NCI-H69 (cell line): ENCODE data around the gene GJD2.

ENCODE experiments used
- DNase-seq: peaks from one replicate; lab custom pipeline; 2025; lab: John Stamatoyannopoulos, UW

The GJD2 gene

DNA sequence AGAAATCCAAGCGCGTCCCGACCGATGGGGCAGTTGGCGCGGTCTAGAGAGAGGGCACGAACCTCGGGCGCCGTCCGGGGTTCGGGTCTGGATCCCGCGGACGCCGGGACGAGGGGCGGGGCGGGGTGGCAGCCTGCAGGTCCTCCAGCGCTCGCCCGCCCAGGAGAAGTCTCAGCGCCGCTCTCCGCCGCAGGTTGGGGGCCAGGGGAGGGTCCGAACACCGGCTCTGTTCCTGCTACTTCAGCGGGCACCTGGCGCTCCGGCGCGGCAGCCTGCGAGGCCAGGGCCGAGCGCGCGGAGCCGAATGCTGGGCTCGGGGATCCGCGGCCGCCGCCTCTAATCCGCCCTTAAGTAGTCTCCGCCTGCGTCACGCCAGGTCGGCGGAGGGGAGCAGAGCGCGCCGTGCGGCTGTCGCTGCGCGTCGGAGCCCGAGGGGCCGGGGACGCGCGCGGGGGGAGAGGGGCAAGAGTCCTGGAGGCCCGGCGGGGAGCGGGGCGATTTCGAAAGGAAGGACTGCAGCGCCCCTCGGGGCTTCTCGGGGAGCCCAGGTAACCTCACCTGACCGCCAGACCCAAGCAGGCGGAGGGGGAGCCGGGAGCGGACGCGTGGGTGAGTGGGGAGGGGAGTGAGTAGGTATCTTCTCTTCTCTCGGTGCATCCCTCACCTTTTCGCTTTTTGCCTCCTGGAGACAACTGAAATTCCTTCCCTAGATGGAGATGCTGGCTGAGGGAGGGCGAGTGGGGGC lies at the start of gene GJD2:
Gene GJD2 (minus strand): TSS at position 325 of the 745 bp plus-strand sequence. CDS start 510 bp downstream, outside the sequence.
- DNase-seq = peak; percentile 85

DNA sequence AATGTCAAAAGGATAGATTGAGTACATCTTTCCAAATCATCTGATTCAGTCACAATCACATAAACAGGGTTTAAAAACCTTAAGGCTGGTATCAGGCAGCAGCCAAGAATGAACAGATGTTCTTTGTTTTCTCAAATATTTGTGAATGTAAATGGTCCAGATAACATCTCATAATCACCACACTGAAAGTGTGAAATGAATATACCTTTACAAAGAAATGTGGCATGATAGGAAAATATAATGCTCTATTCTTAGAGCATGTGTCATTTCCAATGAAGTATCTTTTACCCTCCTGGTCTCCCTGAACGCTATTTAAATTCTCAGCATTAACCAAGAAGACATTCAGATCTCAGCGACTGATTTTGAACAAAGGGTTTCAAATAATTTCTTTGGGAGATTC lies 49.3 kb upstream of the GJD2 start:
- DNase-seq = peak; percentile 86

DNA sequence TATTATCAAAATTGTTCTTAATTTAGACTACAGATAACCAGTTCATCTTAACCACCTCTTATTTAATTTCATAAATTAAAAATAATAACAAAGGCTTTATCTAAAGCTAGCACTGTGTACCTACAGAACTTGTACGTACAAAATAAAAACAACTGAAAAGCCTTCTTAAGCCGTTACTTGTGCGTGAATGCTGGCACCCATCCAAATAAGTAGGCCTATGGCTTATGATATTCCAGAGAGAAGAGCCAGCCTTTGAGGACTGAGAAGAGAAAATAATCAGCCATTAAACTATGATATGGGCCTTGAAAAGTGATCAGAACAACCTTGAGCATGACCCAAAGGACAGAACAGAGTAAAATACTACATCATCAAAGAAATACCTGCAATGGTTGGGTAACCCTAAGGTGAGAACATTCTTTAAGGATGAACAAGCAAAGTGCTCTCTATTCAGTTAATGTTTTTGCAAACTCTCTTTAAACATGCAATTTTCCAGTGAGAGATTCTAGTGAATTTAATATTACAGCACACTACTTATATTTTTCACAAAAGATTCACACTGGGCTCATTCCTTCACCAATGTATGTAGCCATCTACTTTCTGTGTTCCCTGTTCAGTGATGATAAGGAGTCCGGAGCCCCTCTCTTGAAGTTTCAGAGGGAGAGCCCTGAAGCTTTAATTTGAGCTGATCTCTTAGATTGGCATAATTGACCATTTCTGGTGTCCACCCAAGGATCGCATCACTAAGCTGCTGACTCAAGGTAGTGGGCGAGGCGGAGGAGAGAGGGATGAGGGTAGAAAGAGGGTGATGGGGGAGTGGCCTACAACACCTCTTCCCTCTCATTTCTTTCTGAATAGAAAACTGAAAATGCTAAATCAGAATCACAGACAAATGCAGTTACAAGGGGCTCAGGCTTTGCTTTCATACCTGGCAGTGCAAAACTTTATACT lies 48.3 kb upstream of the GJD2 start:
- DNase-seq = peak; percentile 35

- DNase-seq = no peak
Measured at GRCh38 chr15:34802371-34802770, 47.6 kb upstream of the GJD2 start.

DNA sequence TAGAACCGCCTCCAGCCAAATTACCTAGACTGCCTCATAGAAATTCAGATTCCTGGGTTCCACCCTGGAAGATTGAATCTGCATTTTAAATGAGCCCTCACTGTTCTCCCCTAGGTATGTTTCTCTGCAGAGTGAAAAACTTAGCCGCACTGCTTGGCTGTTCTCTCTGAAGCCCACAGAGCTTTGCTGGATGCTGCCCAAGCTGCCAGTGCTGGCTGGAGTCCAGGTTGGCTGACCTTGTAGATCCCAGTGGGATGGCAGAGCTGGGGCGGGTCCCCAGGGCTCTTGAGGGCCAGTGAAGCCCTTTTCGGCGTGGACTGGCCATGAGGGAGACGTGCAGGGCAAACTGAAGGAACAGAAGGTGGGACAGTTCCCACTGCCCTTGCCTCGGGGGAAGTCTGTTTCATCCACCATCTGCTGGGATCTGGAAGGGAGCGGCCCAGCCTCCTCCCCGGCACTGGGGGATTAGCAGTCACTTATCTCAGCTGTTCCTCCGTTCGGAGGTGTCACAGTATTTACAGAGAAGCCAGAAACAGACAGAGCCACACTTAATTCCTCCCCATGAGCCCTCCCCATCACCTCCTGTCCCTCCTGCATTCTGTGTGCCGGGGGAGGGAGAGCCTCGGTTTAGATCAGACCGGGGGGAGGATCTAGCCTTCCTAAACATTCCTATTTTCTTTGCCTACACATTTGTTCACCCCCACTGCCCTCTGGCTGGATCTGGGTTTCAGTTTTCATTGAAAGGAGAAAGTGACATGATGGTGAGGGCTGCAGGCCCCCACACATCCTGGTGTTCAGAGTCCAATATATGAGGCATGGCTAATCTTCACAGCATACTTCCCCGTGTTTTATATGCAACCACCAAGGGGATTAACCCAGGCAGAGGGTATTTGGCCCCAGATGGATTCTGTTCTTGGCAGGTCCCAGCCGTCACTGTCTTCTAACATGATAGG lies 44.6 kb upstream of the GJD2 start:
- peak; percentile 97 for DNase-seq

GRCh38 chr15:34796847-34797435 lies 42.1 kb upstream of the GJD2 start:
- DNase-seq = peak; percentile 33

DNA sequence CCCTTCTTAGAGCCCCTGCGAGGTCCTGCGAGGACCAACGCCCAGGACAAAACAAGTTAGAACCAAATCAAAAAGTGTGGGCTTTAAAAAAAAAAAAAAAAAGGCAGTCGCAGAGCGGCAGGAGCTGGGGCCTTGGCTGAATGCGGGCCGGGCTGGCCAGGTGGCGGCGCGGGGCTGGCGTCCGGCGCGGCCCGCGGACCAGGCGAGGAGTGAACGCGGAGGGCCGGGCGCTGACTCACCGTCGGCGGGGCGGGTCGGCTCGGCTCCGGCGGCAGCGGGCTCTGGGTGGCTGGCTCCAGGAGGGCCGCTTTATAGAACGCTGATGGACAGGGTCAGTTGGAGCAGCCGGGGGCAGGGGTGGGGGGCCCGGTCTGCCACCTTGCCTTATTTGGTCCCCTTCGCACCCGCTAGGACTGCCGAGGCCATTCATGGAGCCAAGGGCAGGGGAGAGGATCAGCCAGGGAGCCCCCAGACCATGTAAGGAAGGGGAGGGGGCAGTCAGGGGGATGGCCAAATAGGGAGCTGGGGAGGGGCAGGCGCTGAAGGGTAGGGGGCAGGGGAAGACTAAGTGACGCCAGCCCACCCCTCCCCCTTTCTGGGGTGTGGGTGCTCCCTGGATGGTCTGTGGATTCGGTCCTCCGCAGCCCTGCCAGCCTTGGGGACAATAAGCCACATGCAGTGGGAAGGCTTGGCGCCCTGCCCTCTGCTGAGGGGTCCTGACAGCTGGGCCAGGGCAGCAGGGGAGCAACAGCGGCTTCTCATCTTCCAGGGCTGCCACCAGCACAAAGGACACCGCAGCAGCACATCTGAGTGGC lies 40.7 kb upstream of the GJD2 start, which contains the start of gene ACTC1:
Gene ACTC1 (minus strand): TSS at position 283 of the 815 bp plus-strand sequence. CDS start 741 bp downstream, outside the sequence.
- peak; percentile 66 for DNase-seq

- DNase-seq = no peak
Measured at GRCh38 chr15:34794590-34795206, 39.9 kb upstream of the GJD2 start.

GRCh38 chr15:34793901-34794300 lies 39.1 kb upstream of the GJD2 start:
- DNase-seq = peak; percentile 17

DNA sequence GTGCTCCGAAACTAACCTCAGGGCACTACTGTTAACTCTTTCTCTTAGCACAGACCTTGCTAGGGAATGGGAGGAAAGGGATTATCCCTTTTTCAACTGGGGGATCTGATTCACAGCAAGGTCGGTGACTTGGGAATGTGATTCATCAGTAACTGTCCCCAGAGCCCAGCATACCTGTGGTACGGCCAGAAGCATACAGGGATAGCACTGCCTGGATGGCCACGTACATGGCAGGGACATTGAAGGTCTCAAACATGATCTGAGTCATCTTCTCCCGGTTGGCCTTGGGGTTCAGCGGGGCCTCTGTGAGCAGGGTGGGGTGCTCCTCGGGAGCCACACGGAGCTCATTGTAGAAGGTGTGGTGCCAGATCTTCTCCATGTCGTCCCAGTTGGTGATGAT lies 38.3 kb upstream of the GJD2 start:
- DNase-seq = no peak

GRCh38 chr15:34791701-34792100 lies 36.9 kb upstream of the GJD2 start:
- no peak for DNase-seq

DNA sequence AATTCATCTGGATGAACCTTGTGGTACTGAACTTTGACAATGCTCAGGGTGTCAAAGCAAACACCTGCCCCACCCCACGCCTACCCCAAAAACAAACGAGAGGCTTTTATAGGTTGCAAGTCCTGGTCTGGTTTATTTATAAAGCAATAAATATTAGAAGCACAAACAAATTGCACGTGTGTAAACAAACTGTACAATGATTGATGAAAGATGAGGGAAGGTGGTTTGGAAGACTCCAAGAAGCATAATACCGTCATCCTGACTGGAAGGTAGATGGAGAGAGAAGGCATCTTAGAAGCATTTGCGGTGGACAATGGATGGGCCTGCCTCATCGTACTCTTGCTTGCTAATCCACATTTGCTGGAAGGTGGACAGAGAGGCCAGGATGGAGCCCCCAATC lies 35.3 kb upstream of the GJD2 start:
- DNase-seq = no peak

DNA sequence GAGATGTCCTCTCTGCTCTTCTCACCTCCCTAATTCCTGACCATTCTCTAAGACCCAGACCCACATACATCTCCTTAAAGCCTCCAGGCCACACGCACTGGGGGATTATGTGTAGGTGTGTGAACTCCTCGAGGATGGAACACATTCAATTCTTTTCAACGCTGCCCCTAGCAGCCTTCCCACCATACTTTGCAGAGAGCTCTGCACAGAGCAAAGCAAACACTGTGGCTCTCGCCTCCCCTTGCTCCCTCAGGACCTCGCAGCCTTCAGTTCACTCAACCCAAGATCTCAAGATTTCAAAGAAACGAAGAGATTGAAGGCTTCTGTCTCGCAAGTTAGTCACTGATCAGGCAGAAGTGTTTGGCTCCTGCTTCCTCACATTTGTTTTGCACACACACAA lies 34.5 kb upstream of the GJD2 start:
- DNase-seq = no peak

DNA sequence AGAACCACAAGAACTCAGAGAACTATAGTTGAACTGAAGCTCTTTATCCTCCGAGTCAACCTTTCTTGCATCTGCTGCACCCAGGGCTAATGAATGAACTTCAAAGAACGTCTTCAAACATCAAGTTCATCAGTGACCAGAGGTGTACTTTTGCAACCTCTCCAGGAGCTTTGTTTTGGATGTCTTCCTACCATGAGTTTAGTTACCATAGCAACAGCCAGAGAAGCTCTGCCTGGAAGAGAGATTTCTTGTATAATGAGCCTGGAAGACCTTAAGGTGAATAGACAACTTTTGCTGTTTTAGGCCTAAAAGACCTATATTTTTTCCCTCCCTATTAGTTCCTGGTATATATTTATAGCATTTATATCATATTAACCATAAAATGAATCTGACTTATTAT lies 31.4 kb upstream of the GJD2 start:
- no peak for DNase-seq

GRCh38 chr15:34783991-34784390 lies 29.2 kb upstream of the GJD2 start:
- peak; percentile 26 for DNase-seq

- DNase-seq = no peak
Measured at GRCh38 chr15:34783431-34783830, 28.6 kb upstream of the GJD2 start.

DNA sequence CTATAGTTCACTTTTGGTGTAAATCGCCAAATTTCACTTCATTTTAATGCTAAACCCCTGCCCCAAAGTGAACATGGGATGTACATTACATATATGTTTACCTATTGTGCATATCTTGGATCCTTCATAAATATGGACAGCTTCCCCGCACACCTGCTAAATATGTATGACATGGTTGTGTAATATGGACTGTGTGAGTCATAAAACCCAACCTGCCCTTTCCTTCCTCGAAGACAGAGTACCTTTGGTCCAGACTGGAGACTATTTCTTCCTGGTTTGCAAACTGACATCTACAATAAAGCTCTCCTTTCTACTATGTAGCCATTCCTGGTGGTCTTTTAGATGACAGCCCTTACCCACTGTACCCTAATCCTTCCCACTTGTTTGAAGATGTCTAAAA lies 28.1 kb upstream of the GJD2 start:
- DNase-seq = no peak

- DNase-seq = no peak
Measured at GRCh38 chr15:34780725-34781124, 25.9 kb upstream of the GJD2 start.

DNA sequence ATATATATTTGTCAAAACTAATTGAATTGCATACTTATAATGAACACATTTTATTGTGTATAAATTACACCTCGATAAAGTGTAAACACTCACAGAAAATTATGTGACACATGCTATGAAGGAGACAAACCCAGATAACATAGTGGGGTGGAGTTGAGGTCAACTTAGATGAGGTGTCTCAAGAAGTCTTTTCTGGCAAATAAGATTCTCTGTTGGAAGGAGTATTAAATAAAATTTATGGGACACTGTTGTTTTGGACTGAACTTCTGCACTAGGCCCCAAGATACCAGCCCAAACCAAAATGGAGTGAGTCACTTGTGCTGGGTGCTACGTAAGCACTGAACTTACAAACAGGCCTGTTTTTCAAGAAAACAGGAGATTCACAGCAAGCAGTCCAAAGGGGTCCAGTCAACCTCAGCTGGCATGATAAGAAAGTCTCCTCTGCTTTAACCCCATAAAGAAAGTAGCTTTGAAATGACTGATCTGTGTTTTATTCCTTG lies 21.9 kb upstream of the GJD2 start:
- DNase-seq = no peak

GRCh38 chr15:34773917-34774316 lies 19.1 kb upstream of the GJD2 start:
- peak; percentile 20 for DNase-seq
